T-cell (primary cell): ENCODE measurements around the gene ASCC1. TPM values are rescaled to one million over a fixed set of nuclear protein-coding genes. Genes with fewer than 3 reads are reported as not detected.
A peak's percentile ranks its signal among the peaks of the same experiment; 100 is the strongest.

Experiments used
- ATAC-seq, 4 experiments: fragments of 200-7000 bp in 3 of 4; fragments of 150-1000 bp in 1 of 4; cut with Tn5 transposase; replicated peaks in 1 of 4; 1 replicate in 3 of 4; 2 replicates in 1 of 4; pipeline ENCODE4 v1.10.0; 2021; ENCODE audit warnings: moderate library complexity in 3 of 4, mild to moderate bottlenecking in 2 of 4, moderate number of reproducible peaks in 1 of 4
- CTCF ChIA-PET, 2 donors: fragments of 300-600 bp; sonication (Branson Sonifier 250); formaldehyde crosslinking; loops; one replicate each; lab custom pipeline; 2022; ENCODE audit warnings: antibody characterized with exemption in 2 of 2; lab: Charles Lee
- POLR2A ChIA-PET, 2 donors: fragments of 300-600 bp; sonication (Branson Sonifier 250); formaldehyde crosslinking; loops; one replicate each; lab custom pipeline; 2022; ENCODE audit warnings: antibody characterized with exemption in 2 of 2; lab: Charles Lee
- DNase-seq, 35 experiments: peaks; one replicate each; pipeline versions ENCODE4 v3.0.0 to v3.0.0-alpha.2; 2013 to 2023
- H3K27ac ChIP-seq: one replicate; pipeline ENCODE4 v1.5.1; 2013; ENCODE audit warnings: low read length
- H3K27me3 ChIP-seq, 2 experiments: replicated peaks in 1 of 2; 1 replicate in 1 of 2; 2 replicates in 1 of 2; pipeline versions ENCODE4 v1.6.1 to v1.7.0; 2013; ENCODE audit warnings: low read length in 1 of 2, mixed read lengths in 1 of 2; ENCODE audit not compliant: control insufficient read depth in 2 of 2, insufficient read depth in 2 of 2; ENCODE audit errors: extremely low read depth in 1 of 2
- H3K36me3 ChIP-seq, 2 donors: 1 replicate in 1 of 2; 2 replicates in 1 of 2; pipeline versions ENCODE4 v1.6.1 to v1.7.0; 2013; ENCODE audit warnings: low read length in 1 of 2; ENCODE audit not compliant: control insufficient read depth in 2 of 2, insufficient read depth in 1 of 2; ENCODE audit errors: extremely low read depth in 1 of 2
- H3K4me1 ChIP-seq, 2 experiments: 1 replicate in 1 of 2; 2 replicates in 1 of 2; pipeline versions ENCODE4 v1.6.1 to v1.7.0; 2013; ENCODE audit warnings: low read length in 2 of 2, mixed read lengths in 1 of 2; ENCODE audit not compliant: insufficient read depth in 2 of 2, control insufficient read depth in 1 of 2; ENCODE audit errors: extremely low read depth in 1 of 2
- H3K4me3 ChIP-seq, 2 donors: 1 replicate in 1 of 2; 2 replicates in 1 of 2; pipeline versions ENCODE4 v1.5.1 to v1.7.0; 2013; ENCODE audit warnings: mild to moderate bottlenecking in 2 of 2, low read length in 1 of 2, moderate library complexity in 1 of 2; ENCODE audit not compliant: control insufficient read depth in 1 of 2; ENCODE audit errors: extremely low read depth in 1 of 2
- H3K9me3 ChIP-seq: 2 replicates; pipeline ENCODE4 v1.7.0; 2013
- H3K27ac Mint-ChIP-seq, 2 donors: one replicate each; pipeline ENCODE4 v1.8.0; 2020 to 2021; ENCODE audit warnings: mild to moderate bottlenecking in 2 of 2, mixed read lengths in 2 of 2
- H3K27me3 Mint-ChIP-seq, 2 donors: one replicate each; pipeline ENCODE4 v1.8.0; 2021 to 2022; ENCODE audit warnings: mixed read lengths in 2 of 2
- H3K36me3 Mint-ChIP-seq: one replicate; pipeline ENCODE4 v1.8.0; 2021; ENCODE audit warnings: mixed read lengths
- H3K4me1 Mint-ChIP-seq, 3 donors: one replicate each; pipeline ENCODE4 v1.8.0; 2020 to 2022; ENCODE audit warnings: mixed read lengths in 3 of 3, mild to moderate bottlenecking in 1 of 3
- H3K4me3 Mint-ChIP-seq, 3 donors: one replicate each; pipeline ENCODE4 v1.8.0; 2020 to 2022; ENCODE audit warnings: mild to moderate bottlenecking in 3 of 3, mixed read lengths in 3 of 3, moderate library complexity in 3 of 3
- H3K9me3 Mint-ChIP-seq, 3 donors: one replicate each; pipeline ENCODE4 v1.8.0; 2020 to 2022; ENCODE audit warnings: mixed read lengths in 3 of 3
- WGBS: methylation state at CpG from one replicate; pipeline ENCODE4 v1.1.5; 2013; ENCODE audit warnings: missing lambda C conversion rate; ENCODE audit not compliant: insufficient coverage; 5-methylcytosine and 5-hydroxymethylcytosine counted together
- total RNA-seq, 35 experiments: library from RNA in 6 of 35; stranded (reverse) in 6 of 35; fragments of 120-200 nt in 1 of 35; gene quantifications; one replicate each; pipeline versions ENCODE4 v1.2.1 to v1.2.4 and lab custom pipeline; 2013 to 2026

The ASCC1 gene
- total RNA-seq, 5 donors from 2014 or later (not counting 1 experiment from before 2014, with no cell fraction given), result 15.7 to 24.1 (median 21.7) TPM

DNA sequence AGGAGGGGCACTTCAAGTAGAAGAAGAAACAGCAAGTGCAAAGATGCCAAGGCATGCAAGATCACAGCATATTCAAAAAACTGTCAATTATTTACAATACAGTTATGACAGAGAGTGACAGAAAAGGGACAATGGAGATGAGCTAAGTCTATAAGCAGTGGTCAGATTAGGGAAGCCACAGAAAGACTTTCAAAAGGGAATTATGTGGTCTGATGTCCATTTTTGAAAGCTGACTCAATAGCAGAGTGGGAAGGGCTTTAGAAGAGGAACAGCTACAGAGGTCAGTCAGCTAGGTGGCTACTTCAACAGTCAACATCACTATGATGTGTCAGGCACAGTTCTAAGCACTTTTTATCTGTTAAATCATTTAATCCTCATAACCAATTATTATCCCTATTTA is 82.6 kb downstream of the ASCC1 start:
- no peaks in the 10 kb centered on the region for H3K9me3 ChIP-seq
- ChIA-PET POLR2A (interaction anchor here in 1 of 2 donors (0.9 kb wide), 1 partner anchor 41 kb away, joined by 3 read pairs; no protein-coding TSS in a partner anchor), CTCF (interaction anchor here (0.6 to 0.7 kb wide), 2 partner anchors 19 to 323 kb away, joined by 3 read pairs; no protein-coding TSS in a partner anchor)
- no peak overlapping the region for H3K4me3 Mint-ChIP-seq
- peaks cover 35 to 40% (median 38%) of the 10 kb centered on the region in 3 donors for H3K4me1 Mint-ChIP-seq
- H3K36me3 ChIP-seq, result peaks cover 0 to 4% of the 10 kb centered on the region in 2 donors
- no peaks in the 10 kb centered on the region for H3K27me3 ChIP-seq
- no peaks in the 10 kb centered on the region for H3K9me3 Mint-ChIP-seq
- H3K36me3 Mint-ChIP-seq, result peaks cover 17% of the 10 kb centered on the region
- no peaks in the 10 kb centered on the region for H3K27me3 Mint-ChIP-seq
- peak overlapping the region; percentile 93 to 94 for H3K27ac Mint-ChIP-seq
- H3K4me3 ChIP-seq, result no peak overlapping the region
- H3K4me1 ChIP-seq, result peaks cover 15 to 23% of the 10 kb centered on the region in 2 experiments
- DNase-seq (no peak), ATAC-seq (no peak)
- no peak overlapping the region for H3K27ac ChIP-seq

DNA sequence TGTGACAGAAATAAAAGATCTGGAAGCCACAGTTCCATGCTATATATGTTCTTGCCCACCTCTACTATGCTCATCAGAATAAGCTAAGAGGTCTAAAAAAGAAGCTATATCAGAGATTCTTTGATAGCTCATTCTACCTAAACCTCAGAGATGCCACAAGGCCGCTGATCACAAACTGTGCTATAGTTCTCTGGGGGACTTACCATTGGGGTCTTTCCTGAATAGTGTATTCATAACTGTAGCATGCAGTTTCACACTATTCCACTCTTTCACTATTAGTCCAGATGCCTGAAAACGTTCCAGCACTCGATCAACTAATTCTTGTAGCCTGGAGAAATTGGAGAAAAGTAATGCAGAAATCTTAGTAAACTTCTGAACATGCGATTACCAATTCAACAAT is 83.2 kb downstream of the ASCC1 start:
- Mint-ChIP-seq H3K36me3 (peaks cover 21% of the 10 kb centered on the region), H3K9me3 (no peaks in the 10 kb centered on the region), H3K4me1 (peaks cover 35 to 40% (median 35%) of the 10 kb centered on the region in 3 donors), H3K27ac (peak overlapping the region in 1 of 2 donors; percentile 94), H3K4me3 (no peak overlapping the region), H3K27me3 (no peaks in the 10 kb centered on the region)
- CTCF ChIA-PET, result interaction anchor here (0.5 to 1.0 kb wide), 5 partner anchors 83 to 322 kb away, joined by 3 to 4 read pairs (median 3); partner anchors contain the start of genes ANAPC16 (in 1 of the 2) and ASCC1 (in 1 of the 2)
- Histone ChIP-seq H3K27ac (no peak overlapping the region), H3K27me3 (no peaks in the 10 kb centered on the region), H3K9me3 (no peaks in the 10 kb centered on the region), H3K36me3 (peaks cover 0 to 4% of the 10 kb centered on the region in 2 donors), H3K4me3 (no peak overlapping the region), H3K4me1 (peaks cover 15 to 23% of the 10 kb centered on the region in 2 experiments)
- no CpG with 5 or more reads among the region's 4 CpGs for WGBS
- no peak for DNase-seq
- POLR2A ChIA-PET, result interaction anchor here in 1 of 2 donors (0.6 to 0.9 kb wide), 3 partner anchors 40 to 84 kb away, joined by 3 read pairs; no protein-coding TSS in a partner anchor
- no peak for ATAC-seq

DNA sequence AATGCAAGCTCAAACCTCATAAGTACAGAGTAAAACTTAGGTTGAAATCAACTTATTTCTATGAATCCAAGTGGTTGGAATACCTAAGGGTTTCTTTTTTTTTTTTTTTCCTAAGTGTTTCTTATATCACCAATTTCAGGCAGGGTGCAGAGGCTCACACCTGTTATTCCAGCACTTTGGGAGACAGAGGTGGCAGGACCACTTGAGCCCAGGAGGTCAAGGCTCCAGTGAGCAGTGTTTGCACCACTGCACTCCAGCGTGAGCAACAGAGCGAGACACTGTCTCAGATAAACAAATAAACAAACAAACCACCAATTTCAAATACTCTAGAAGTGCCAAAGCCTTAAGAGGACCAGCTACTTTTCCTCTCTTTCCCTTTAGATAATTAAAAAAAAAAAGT is 88.5 kb downstream of the ASCC1 start:
- DNase-seq, result no peak
- no peaks in the 10 kb centered on the region for H3K9me3 ChIP-seq
- H3K4me1 ChIP-seq, result peaks cover 0 to 4% of the 10 kb centered on the region in 2 experiments
- no peak overlapping the region for H3K4me3 ChIP-seq
- Mint-ChIP-seq H3K36me3 (peaks cover 16% of the 10 kb centered on the region), H3K27ac (no peak overlapping the region), H3K27me3 (no peaks in the 10 kb centered on the region), H3K4me3 (no peak overlapping the region), H3K9me3 (no peaks in the 10 kb centered on the region), H3K4me1 (peaks cover 26 to 27% (median 27%) of the 10 kb centered on the region in 3 donors)
- POLR2A ChIA-PET, result interaction anchor here in 1 of 2 donors (0.5 kb wide), 1 partner anchor 55 kb away, joined by 3 read pairs; no protein-coding TSS in a partner anchor
- ATAC-seq, result no peak
- H3K36me3 ChIP-seq, result peaks cover 0 to 2% of the 10 kb centered on the region in 2 donors
- H3K27ac ChIP-seq, result no peak overlapping the region
- no CpG with 5 or more reads among the region's 2 CpGs for WGBS
- H3K27me3 ChIP-seq, result no peaks in the 10 kb centered on the region
- CTCF ChIA-PET, result interaction anchor here (0.5 to 2.5 kb wide), 8 partner anchors 14 to 229 kb away, joined by 3 to 7 read pairs (median 4); no protein-coding TSS in a partner anchor

DNA sequence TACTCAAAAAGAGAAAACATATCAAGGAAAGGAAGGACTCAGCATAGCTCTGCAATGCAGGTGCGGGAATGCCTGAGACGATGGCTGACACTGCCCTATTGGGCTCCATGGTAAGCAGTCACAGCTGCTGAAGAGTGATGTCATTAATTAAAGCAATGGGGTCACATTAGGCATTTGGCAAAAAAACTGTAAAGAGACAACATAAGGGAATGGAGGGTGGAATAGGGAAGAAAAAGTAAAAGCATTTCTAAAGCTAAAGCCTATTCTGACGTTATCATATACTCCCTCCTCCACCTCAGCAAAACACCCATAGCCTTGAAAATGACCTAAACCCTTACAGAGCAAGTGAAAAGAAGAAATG is 89.2 kb downstream of the ASCC1 start:
- no peak overlapping the region for H3K4me3 Mint-ChIP-seq
- Histone ChIP-seq H3K27me3 (no peaks in the 10 kb centered on the region), H3K4me3 (no peak overlapping the region), H3K27ac (no peak overlapping the region), H3K36me3 (peaks cover 0 to 2% of the 10 kb centered on the region in 2 donors), H3K4me1 (peaks cover 5% of the 10 kb centered on the region in 2 experiments), H3K9me3 (no peaks in the 10 kb centered on the region)
- H3K9me3 Mint-ChIP-seq, result no peaks in the 10 kb centered on the region
- ATAC-seq (no peak), DNase-seq (no peak)
- ChIA-PET CTCF (interaction anchor here in 1 of 2 donors (0.6 to 2.5 kb wide), 8 partner anchors 38 to 211 kb away, joined by 3 to 8 read pairs (median 4); partner anchors contain the start of gene SPOCK2), POLR2A (interaction anchor here in 1 of 2 donors (0.5 to 1.2 kb wide), 2 partner anchors 12 to 970 kb away, joined by 3 to 4 read pairs; partner anchors contain the start of gene P4HA1)
- WGBS, result no CpG with 5 or more reads among the region's 3 CpGs
- peaks cover 13% of the 10 kb centered on the region for H3K36me3 Mint-ChIP-seq
- peaks cover 28 to 31% (median 29%) of the 10 kb centered on the region in 3 donors for H3K4me1 Mint-ChIP-seq
- H3K27me3 Mint-ChIP-seq, result no peaks in the 10 kb centered on the region
- H3K27ac Mint-ChIP-seq, result peak overlapping the region in 1 of 2 donors; percentile 28

DNA sequence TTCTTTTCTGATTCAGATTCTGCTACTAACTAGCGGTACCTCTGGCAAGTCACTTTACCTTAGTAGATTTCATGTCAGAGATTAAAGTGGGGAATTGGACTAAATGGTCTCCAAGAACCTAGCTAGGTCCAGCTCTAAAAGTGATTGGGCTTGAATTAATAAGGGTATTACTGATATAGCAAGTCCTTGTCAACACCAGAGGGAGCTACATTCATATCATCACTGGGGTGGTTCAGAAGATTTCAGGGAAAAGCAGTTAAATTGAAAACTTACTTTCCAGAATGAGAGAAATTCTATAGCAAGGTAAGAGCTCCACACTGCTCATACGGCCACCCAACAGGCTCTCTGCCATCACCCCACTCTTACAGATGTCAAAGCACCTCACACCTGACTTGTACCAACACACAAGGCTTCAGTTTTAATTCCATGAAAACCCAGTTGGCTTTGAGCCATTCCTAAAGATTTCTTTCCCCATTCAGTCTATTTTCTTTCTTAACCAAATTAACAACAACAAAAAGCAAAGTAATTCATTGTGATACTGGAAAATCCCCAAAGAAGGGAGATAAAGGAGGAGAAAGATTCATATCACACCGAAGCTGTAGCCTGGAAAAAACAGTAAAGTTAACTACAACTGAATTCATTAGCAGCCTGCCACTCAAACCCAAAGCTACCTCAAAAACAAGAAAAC is 89.7 kb downstream of the ASCC1 start:
- H3K4me3 ChIP-seq, result no peak overlapping the region
- H3K27ac Mint-ChIP-seq, result peak overlapping the region; percentile 28 to 54
- no peak overlapping the region for H3K27ac ChIP-seq
- H3K4me3 Mint-ChIP-seq, result no peak overlapping the region
- H3K36me3 ChIP-seq, result peaks cover 0 to 2% of the 10 kb centered on the region in 2 donors
- peaks cover 33 to 37% (median 34%) of the 10 kb centered on the region in 3 donors for H3K4me1 Mint-ChIP-seq
- no peaks in the 10 kb centered on the region for H3K9me3 Mint-ChIP-seq
- ChIA-PET POLR2A (interaction anchor here in 1 of 2 donors (0.5 to 1.2 kb wide), 2 partner anchors 11 to 970 kb away, joined by 3 to 4 read pairs; partner anchors contain the start of gene P4HA1), CTCF (interaction anchor here in 1 of 2 donors (0.7 to 1.6 kb wide), 6 partner anchors 11 to 211 kb away, joined by 3 to 8 read pairs (median 4); partner anchors contain the start of gene SPOCK2)
- 86% methylated on average over 1 of the region's 3 CpGs for WGBS
- ATAC-seq (peak in 2 of 4 experiments; percentile 31 to 44), DNase-seq (peak in 1 of 35 experiments; percentile 55)
- no peaks in the 10 kb centered on the region for H3K27me3 Mint-ChIP-seq
- H3K36me3 Mint-ChIP-seq, result peaks cover 13% of the 10 kb centered on the region
- no peaks in the 10 kb centered on the region for H3K27me3 ChIP-seq
- no peaks in the 10 kb centered on the region for H3K9me3 ChIP-seq
- peaks cover 5 to 7% of the 10 kb centered on the region in 2 experiments for H3K4me1 ChIP-seq

DNA sequence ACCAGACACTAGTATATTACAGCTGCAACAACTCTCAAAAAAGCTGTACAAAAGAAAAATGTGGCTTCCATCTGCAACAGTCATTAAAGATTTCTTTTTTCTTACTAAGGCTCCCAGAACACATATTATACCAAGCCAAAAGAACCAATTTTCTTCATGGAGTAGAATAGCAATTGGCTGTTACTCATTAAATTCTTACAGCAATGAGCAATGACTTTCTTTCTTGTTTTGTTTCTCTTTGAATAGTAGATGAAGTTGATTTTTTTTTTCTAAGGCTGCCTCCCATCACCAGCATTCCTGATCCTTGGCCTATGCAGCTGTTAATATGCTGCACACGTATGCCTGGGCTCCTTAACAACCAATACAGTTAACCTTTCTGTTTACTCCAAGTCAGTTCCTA is 91.1 kb downstream of the ASCC1 start:
- H3K9me3 ChIP-seq, result no peaks in the 10 kb centered on the region
- DNase-seq (no peak), ATAC-seq (no peak)
- H3K36me3 ChIP-seq, result peaks cover 0 to 2% of the 10 kb centered on the region in 2 donors
- no peak overlapping the region for H3K4me3 ChIP-seq
- H3K27ac Mint-ChIP-seq, result peak overlapping the region; percentile 56 to 78
- H3K27ac ChIP-seq, result no peak overlapping the region
- ChIA-PET CTCF (interaction anchor here (0.6 to 1.6 kb wide), 6 partner anchors 12 to 213 kb away, joined by 3 to 8 read pairs (median 4); no protein-coding TSS in a partner anchor), POLR2A (interaction anchor here (0.6 to 0.7 kb wide), 3 partner anchors 11 to 174 kb away, joined by 6 to 9 read pairs (median 8); no protein-coding TSS in a partner anchor)
- no peak overlapping the region for H3K4me3 Mint-ChIP-seq
- no peaks in the 10 kb centered on the region for H3K27me3 ChIP-seq
- H3K9me3 Mint-ChIP-seq, result no peaks in the 10 kb centered on the region
- H3K36me3 Mint-ChIP-seq, result peaks cover 16% of the 10 kb centered on the region
- WGBS, result no CpG with 5 or more reads among the region's 1 CpG
- H3K4me1 Mint-ChIP-seq, result peaks cover 34 to 42% (median 36%) of the 10 kb centered on the region in 3 donors
- H3K27me3 Mint-ChIP-seq, result no peaks in the 10 kb centered on the region
- H3K4me1 ChIP-seq, result peaks cover 5 to 7% of the 10 kb centered on the region in 2 experiments
